Stimulated activated CD8-positive, alpha-beta memory T cell treated with anti-CD3 and anti-CD28 coated beads, Interleukin-4, amount 100 ng/mL, for 1 hour (primary cell): ENCODE data around the gene NCLN.

Experiments used
- DNase-seq, 2 donors: peaks; one replicate each; pipeline ENCODE4 v3.0.0-alpha.2; 2020; ENCODE audit warnings: low read depth in 2 of 2, low spot score in 1 of 2

NCLN gene

DNA sequence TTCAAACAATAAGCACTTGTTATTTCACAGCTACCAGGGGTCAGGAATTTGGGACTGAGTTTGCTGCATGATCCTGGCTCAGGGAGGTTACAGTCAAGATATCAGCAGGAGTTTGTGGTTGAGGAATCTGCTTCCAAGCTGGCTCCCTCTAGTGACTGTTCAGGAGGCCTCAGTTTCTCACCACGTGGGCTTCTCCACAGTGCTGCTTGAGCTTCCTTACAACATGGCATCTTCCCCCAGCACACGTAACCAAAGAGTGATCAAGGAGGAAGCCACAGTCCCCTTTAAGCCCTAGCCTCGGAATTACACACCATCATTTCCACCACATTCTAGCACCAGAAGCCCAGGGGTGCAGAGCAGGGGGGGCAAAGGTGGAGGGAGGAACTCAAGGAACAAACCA is 67.5 kb downstream of the NCLN start:
- DNase-seq, result no peak

DNA sequence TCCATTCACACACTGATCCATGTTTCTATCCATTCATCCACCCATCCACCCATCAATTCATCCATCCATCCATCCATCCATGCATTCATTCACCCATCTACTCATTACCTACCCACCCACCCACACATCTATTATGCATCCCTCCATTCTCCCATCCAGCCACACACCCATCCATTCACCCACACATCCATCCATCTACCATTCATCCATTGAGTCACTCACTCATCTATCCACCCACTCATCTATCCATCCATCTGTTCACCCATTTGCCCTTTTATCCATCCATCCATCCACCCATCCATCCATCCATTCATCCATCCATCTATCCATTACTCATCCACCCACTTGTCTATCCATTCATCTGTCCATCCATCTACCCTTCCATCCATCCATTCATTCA is 68.8 kb downstream of the NCLN start:
- no peak for DNase-seq

DNA sequence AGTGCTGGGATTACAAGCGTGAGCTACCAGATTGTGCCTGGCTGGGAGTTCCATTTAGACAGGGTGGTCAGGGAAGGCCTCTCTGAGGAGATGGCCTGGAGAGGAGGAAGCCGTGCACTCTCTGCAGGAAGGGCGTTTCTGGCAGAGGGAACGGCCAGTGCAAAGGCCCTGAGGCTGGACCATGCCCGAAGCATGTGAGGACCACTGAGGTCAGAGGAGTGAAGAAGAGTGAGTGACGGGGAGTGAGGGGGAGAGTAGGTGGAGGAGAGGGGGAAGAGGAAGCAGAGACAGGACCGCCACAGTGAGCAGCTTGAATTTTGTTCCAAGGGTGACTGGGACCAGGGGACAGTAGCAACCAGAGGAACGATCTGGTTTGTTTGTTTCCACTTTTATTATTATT is 71.3 kb downstream of the NCLN start:
- no peak for DNase-seq
